GM23248 (cell line): ENCODE measurements around the gene MPND. TPM values are rescaled to one million over a fixed set of nuclear protein-coding genes. Genes with fewer than 3 reads are reported as not detected.
A peak's percentile ranks its signal among the peaks of the same experiment; 100 is the strongest.

Experiments used
- DNase-seq: peaks from one replicate; pipeline ENCODE4 v3.0.0-alpha.2; 2015
- H2AFZ ChIP-seq: fragments of 200-600 bp; sonication (generic); 2 replicates; pipeline ENCODE4 v1.6.1; 2016; ENCODE audit warnings: antibody characterized with exemption
- H3F3A ChIP-seq: fragments of 200-600 bp; sonication (generic); 2 replicates; pipeline ENCODE4 v1.6.1; 2016; ENCODE audit warnings: mild to moderate bottlenecking, antibody characterized with exemption, mixed run types; ENCODE audit not compliant: insufficient read depth
- H3K27ac ChIP-seq: fragments of 200-600 bp; sonication (generic); 2 replicates; pipeline ENCODE4 v1.5.1; 2016; ENCODE audit warnings: mild to moderate bottlenecking
- H3K27me3 ChIP-seq: fragments of 200-600 bp; sonication (generic); replicated peaks from 2 replicates; pipeline ENCODE4 v1.6.1; 2016; ENCODE audit warnings: mild to moderate bottlenecking; ENCODE audit not compliant: insufficient read depth
- H3K36me3 ChIP-seq: fragments of 200-600 bp; sonication (generic); 2 replicates; pipeline ENCODE4 v1.6.1; 2016; ENCODE audit warnings: low read depth, mild to moderate bottlenecking
- H3K4me1 ChIP-seq: fragments of 200-600 bp; sonication (generic); 2 replicates; pipeline ENCODE4 v1.6.1; 2016; ENCODE audit warnings: mild to moderate bottlenecking; ENCODE audit not compliant: insufficient read depth
- H3K4me2 ChIP-seq: fragments of 200-600 bp; sonication (generic); one replicate; pipeline ENCODE4 v1.6.1; 2016; ENCODE audit warnings: mild to moderate bottlenecking; ENCODE audit not compliant: unreplicated experiment
- H3K4me3 ChIP-seq: fragments of 200-600 bp; sonication (generic); 2 replicates; pipeline ENCODE4 v1.5.1; 2016; ENCODE audit warnings: mild to moderate bottlenecking
- H3K79me2 ChIP-seq: fragments of 200-600 bp; sonication (generic); 2 replicates; pipeline ENCODE4 v1.6.1; 2016; ENCODE audit warnings: mild to moderate bottlenecking; ENCODE audit not compliant: insufficient read depth
- H3K9ac ChIP-seq: fragments of 200-600 bp; sonication (generic); 2 replicates; pipeline ENCODE4 v1.6.1; 2016; ENCODE audit warnings: mild to moderate bottlenecking
- H3K9me2 ChIP-seq: fragments of 200-600 bp; sonication (generic); 2 replicates; pipeline ENCODE4 v1.6.1; 2016; ENCODE audit warnings: mixed run types, mild to moderate bottlenecking, moderate library complexity; ENCODE audit not compliant: insufficient read depth
- H3K9me3 ChIP-seq: fragments of 200-600 bp; sonication (generic); one replicate; pipeline ENCODE4 v1.6.1; 2017; ENCODE audit warnings: low read depth
- H4K20me1 ChIP-seq: fragments of 200-600 bp; sonication (generic); 2 replicates; pipeline ENCODE4 v1.6.0; 2016; ENCODE audit not compliant: insufficient read depth
- EZH2 ChIP-seq: fragments of 200-600 bp; sonication (generic); IDR thresholded peaks from 2 replicates; pipeline ENCODE4 v1.6.1; 2018; ENCODE audit warnings: antibody characterized with exemption, mild to moderate bottlenecking; ENCODE audit not compliant: insufficient read depth, poor library complexity, severe bottlenecking
- EZH2phosphoT487 ChIP-seq: fragments of 200-600 bp; sonication (generic); IDR thresholded peaks from 2 replicates; pipeline ENCODE4 v1.6.1; 2018; ENCODE audit warnings: antibody characterized with exemption, moderate library complexity, mild to moderate bottlenecking, low read depth; ENCODE audit not compliant: insufficient read depth
- WGBS, 2 experiments: methylation state at CpG; one replicate each; pipeline ENCODE4 v1.1.6; 2015 to 2017; ENCODE audit warnings: low lambda C conversion rate in 2 of 2, low coverage in 1 of 2; ENCODE audit errors: missing lambda C conversion rate in 2 of 2; 5-methylcytosine and 5-hydroxymethylcytosine counted together
- in situ Hi-C: fragments of 300-500 bp; cut with MboI; formaldehyde crosslinking; loops from 2 replicates; pipeline ENCODE4 v1.15.0; 2020
- polyA plus RNA-seq: library from polyadenylated mRNA; unstranded; fragments of >200 nt; fragmentation: Nextera tagmentation; extraction: Ambion mirVana; gene quantifications from 2 replicates; pipeline ENCODE4 v1.2.1, GENCODE V29; 2016
- total RNA-seq: library from RNA; depleted of rRNA; stranded (reverse); fragments of >200 nt; shearing (Covaris generic); gene quantifications from 2 replicates; pipeline ENCODE4 v1.2.3, GENCODE V29; 2014

Gene MPND
- total and polyA plus RNA-seq, 2 experiments from 2014 or later, result 3.0 to 8.4 TPM

DNA sequence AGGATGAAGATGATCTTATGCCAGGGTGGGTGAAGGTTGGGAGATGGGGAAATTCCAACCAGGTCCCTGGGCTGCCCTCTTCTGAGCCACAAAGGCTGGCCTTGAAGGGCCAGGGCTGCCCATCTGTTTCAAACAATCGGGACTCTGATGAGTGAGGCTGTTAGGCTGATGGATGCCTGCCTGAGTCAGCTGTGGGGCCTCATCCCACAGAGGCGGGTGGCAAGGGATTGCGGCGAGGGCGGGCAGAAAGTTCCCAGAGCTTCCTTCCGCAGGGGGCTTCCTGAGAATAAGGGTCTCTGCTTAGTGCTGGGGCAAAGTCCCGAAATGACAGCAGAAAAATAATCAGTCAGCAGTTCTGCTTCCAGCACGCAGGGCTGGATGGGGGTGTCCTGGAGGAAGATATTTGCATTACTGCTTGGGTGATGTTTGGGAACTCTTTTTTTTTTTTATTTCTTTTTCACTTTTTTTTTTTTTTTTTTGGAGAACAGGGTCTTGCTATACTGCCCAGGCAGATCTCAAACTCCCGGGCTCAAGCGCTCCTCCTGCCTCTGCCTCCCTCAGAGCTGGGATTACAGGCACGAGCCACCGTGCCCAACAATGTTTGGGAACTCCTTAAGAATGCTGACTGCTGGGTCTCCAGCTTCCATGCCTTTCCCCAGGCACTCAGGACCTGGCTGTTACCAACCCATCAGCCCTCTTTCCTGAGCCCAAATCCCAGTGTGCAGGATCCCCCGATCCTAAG lies 42.9 kb downstream of the MPND start:
- Histone ChIP-seq H3K9me2 (no peaks in the 10 kb centered on the region), H3K36me3 (no peaks in the 10 kb centered on the region; the same call in 1 of the 2 replicates), H3K4me1 (peaks cover 37% of the 10 kb centered on the region), H3K9me3 (no peaks in the 10 kb centered on the region), H3K27me3 (no peaks in the 10 kb centered on the region), H3K4me3 (no peak overlapping the region), H2AFZ (no peak overlapping the region), H3K27ac (0 out of 2 replicates have a peak overlapping the region, but pooled peaks have one; percentile 5), H3F3A (peaks cover 22% of the 10 kb centered on the region), H3K9ac (peak overlapping the region; percentile 32; the same call in 1 of the 2 replicates), H3K79me2 (peaks cover 100% of the 10 kb centered on the region), H3K4me2 (no peak overlapping the region), H4K20me1 (peaks cover 16% of the 10 kb centered on the region; the same call in 1 of the 2 replicates)
- WGBS, 2 experiments, result 70% methylated on average over 10 to 13 of the region's 13 CpGs
- in situ Hi-C loops, result no loop called here
- no peak for TF ChIP-seq EZH2
- no peak for TF ChIP-seq EZH2phosphoT487
- DNase-seq, result peak; percentile 53

DNA sequence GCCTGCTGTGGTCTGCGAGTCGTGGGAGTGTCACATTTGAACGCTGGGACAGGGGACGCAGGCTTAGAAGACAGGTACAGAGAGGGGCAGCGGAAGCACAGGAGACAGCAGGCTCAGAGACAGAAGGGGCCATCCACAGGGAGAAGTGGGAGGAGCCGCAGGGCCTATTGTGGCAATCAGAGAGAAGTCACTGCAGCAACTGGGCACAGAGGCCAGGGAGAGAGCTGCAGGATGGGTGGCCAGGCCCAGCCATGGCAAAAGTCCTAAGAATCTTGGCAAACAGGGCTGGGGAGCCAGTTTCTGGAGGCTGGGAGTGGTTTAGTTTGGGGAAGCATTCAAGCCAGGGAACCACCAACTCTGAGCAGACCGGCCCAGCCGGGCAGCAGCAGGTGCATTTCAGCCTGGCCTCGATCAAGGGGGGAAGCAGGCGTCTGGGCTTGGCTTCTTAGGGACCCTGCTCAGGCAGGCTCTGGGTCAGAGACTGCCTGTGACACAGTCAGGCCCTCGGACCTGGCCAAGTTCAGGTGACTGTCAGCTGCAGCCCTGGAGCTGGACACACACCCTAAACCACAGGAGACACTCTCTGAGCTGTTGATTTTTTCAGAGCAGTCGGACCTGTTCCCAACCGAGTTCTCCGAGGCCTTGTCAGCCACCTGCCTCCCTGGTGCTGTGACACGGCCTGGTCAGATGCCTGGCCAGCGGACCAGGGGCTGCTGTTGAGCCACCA lies 45.1 kb downstream of the MPND start:
- H3K4me2 ChIP-seq, result no peak overlapping the region
- no peaks in the 10 kb centered on the region for H3K9me3 ChIP-seq
- H3K9me2 ChIP-seq, result no peaks in the 10 kb centered on the region
- peaks cover 19% of the 10 kb centered on the region; the same call in 1 of the 2 replicates for H4K20me1 ChIP-seq
- peaks cover 55% of the 10 kb centered on the region for H3K4me1 ChIP-seq
- in situ Hi-C loops, result no loop called here
- WGBS, 2 experiments, result 50 to 62% methylated on average over 15 to 16 of the region's 16 CpGs
- peaks cover 42% of the 10 kb centered on the region for H3F3A ChIP-seq
- TF ChIP-seq EZH2, result no peak
- no peak for TF ChIP-seq EZH2phosphoT487
- H2AFZ ChIP-seq, result no peak overlapping the region
- H3K4me3 ChIP-seq, result no peak overlapping the region
- no peaks in the 10 kb centered on the region; the same call in 1 of the 2 replicates for H3K36me3 ChIP-seq
- peak; percentile 58 for DNase-seq
- peaks cover 100% of the 10 kb centered on the region for H3K79me2 ChIP-seq
- peak overlapping the region; percentile 15 for H3K27ac ChIP-seq
- H3K9ac ChIP-seq, result peak overlapping the region; percentile 13
- H3K27me3 ChIP-seq, result no peaks in the 10 kb centered on the region

DNA sequence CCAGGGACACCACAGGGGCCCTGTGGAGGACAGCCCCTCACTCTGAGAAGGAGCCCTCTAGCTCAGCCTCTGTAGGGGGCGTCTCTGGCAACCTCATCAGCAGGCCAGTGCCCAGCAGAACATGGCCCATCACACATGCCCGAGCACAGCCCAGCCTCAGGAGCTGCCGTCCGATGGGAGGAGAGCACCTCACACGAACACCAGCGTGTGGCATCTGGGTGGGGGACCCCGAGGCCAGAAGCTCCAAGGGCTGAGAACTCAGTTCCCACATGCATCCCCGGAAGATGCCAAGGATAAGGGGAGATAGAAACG lies 45.7 kb downstream of the MPND start:
- Histone ChIP-seq H2AFZ (no peak overlapping the region), H3K9me2 (no peaks in the 10 kb centered on the region), H3K9ac (no peak overlapping the region), H3K27me3 (no peaks in the 10 kb centered on the region), H3K79me2 (peaks cover 100% of the 10 kb centered on the region), H3K9me3 (no peaks in the 10 kb centered on the region), H3K4me2 (no peak overlapping the region), H4K20me1 (peaks cover 19% of the 10 kb centered on the region; the same call in 1 of the 2 replicates), H3K27ac (0 out of 2 replicates have a peak overlapping the region, but pooled peaks have one; percentile 15), H3K4me1 (peaks cover 60% of the 10 kb centered on the region), H3K4me3 (no peak overlapping the region), H3F3A (peaks cover 41% of the 10 kb centered on the region), H3K36me3 (no peaks in the 10 kb centered on the region; the same call in 1 of the 2 replicates)
- DNase-seq, result no peak
- WGBS, 2 experiments, result 72 to 75% methylated on average over 9 of the region's 9 CpGs
- no peak for TF ChIP-seq EZH2
- no peak for TF ChIP-seq EZH2phosphoT487
- in situ Hi-C loops, result no loop called here

DNA sequence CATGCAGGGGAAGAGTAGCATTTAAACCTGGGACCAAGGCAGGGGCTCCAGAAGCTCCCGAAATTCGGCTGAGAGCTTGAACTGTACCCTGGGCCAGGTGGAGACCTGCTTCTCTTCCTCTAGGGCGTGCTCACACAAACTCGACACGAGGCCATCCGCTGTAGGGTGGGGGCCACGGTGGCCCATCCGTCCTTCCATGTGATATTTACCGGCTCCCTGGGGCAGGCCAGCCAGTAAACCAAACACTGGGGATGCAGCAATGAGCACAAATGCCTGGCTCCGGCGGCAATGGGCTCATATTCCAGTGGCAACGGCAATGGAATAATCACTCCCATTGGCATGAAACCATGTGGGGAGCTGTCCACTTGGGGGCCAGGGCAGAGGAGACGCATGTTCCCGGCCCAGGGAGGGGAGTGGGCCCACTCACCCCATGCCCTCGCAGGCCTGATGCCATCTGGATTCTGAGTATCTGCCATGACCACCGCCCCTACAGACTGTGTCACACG lies 46.2 kb downstream of the MPND start:
- Histone ChIP-seq H3K79me2 (peaks cover 100% of the 10 kb centered on the region), H3K27ac (peak overlapping the region; percentile 83), H3K9me3 (no peaks in the 10 kb centered on the region), H4K20me1 (peaks cover 19% of the 10 kb centered on the region; the same call in 1 of the 2 replicates), H3K27me3 (no peaks in the 10 kb centered on the region), H3K9me2 (no peaks in the 10 kb centered on the region), H3K4me3 (peak overlapping the region; percentile 52; the same call in 1 of the 2 replicates), H3K4me2 (peak overlapping the region; percentile 69), H3F3A (peaks cover 46% of the 10 kb centered on the region), H3K9ac (peak overlapping the region; percentile 70), H3K36me3 (no peaks in the 10 kb centered on the region; the same call in 1 of the 2 replicates), H2AFZ (no peak overlapping the region), H3K4me1 (peaks cover 66% of the 10 kb centered on the region)
- 51 to 55% methylated on average over 16 to 17 of the region's 17 CpGs for WGBS, 2 experiments
- peak; percentile 27 for DNase-seq
- in situ Hi-C loops, result no loop called here
- no peak for TF ChIP-seq EZH2
- no peak for TF ChIP-seq EZH2phosphoT487
